ENCODE measurements around the gene SETD4. TPM values are rescaled to one million over a fixed set of nuclear protein-coding genes. Genes with fewer than 3 reads are reported as not detected.

SETD4 gene
- total RNA-seq, 6 experiments from 2014 or later: 7.6 to 10.1 (median 8.7) TPM

- Mint-ChIP-seq H3K9me3 (no peaks in the 10 kb centered on the region), H3K27ac (no peak overlapping the region), H3K27me3 (ENCODE audit: insufficient read depth) (peaks cover 28% of the 10 kb centered on the region), H3K36me3 (ENCODE audit: low read depth) (no peaks in the 10 kb centered on the region), H3K4me1 (ENCODE audit: low read depth) (no peaks in the 10 kb centered on the region), H3K4me3 (no peak overlapping the region)
- no peak for DNase-seq
- no peak for TF ChIP-seq CTCF (IDR thresholded peaks at IDR 0.05)
Measured at GRCh38 chr21:35994613-35995012, 65.7 kb downstream of the SETD4 start.

GRCh38 chr21:35993875-35994490 is 66.3 kb downstream of the SETD4 start:
- Mint-ChIP-seq H3K4me1 (ENCODE audit: low read depth) (no peaks in the 10 kb centered on the region), H3K4me3 (no peak overlapping the region), H3K27ac (no peak overlapping the region), H3K9me3 (no peaks in the 10 kb centered on the region), H3K36me3 (ENCODE audit: low read depth) (no peaks in the 10 kb centered on the region), H3K27me3 (ENCODE audit: insufficient read depth) (peaks cover 26% of the 10 kb centered on the region)
- no peak for DNase-seq
- no peak for TF ChIP-seq CTCF (IDR thresholded peaks at IDR 0.05)

- no peaks in the 10 kb centered on the region for H3K36me3 Mint-ChIP-seq (ENCODE audit: low read depth)
- no peak for TF ChIP-seq CTCF (IDR thresholded peaks at IDR 0.05)
- DNase-seq: no peak
- no peaks in the 10 kb centered on the region for H3K4me1 Mint-ChIP-seq (ENCODE audit: low read depth)
- H3K27ac Mint-ChIP-seq: no peak overlapping the region
- H3K9me3 Mint-ChIP-seq: no peaks in the 10 kb centered on the region
- H3K27me3 Mint-ChIP-seq (ENCODE audit: insufficient read depth): peaks cover 16% of the 10 kb centered on the region
- H3K4me3 Mint-ChIP-seq: no peak overlapping the region
Measured at GRCh38 chr21:35991131-35991530, 69.2 kb downstream of the SETD4 start.

GRCh38 chr21:35990609-35991008 is 69.7 kb downstream of the SETD4 start:
- H3K4me3 Mint-ChIP-seq: no peak overlapping the region
- TF ChIP-seq CTCF (IDR thresholded peaks at IDR 0.05): no peak
- no peak overlapping the region for H3K27ac Mint-ChIP-seq
- no peaks in the 10 kb centered on the region for H3K9me3 Mint-ChIP-seq
- H3K36me3 Mint-ChIP-seq (ENCODE audit: low read depth): no peaks in the 10 kb centered on the region
- H3K27me3 Mint-ChIP-seq (ENCODE audit: insufficient read depth): peaks cover 14% of the 10 kb centered on the region
- no peak for DNase-seq
- no peaks in the 10 kb centered on the region for H3K4me1 Mint-ChIP-seq (ENCODE audit: low read depth)

- H3K9me3 Mint-ChIP-seq: no peaks in the 10 kb centered on the region
- DNase-seq: no peak
- peaks cover 19% of the 10 kb centered on the region for H3K27me3 Mint-ChIP-seq (ENCODE audit: insufficient read depth)
- H3K4me1 Mint-ChIP-seq (ENCODE audit: low read depth): no peaks in the 10 kb centered on the region
- H3K36me3 Mint-ChIP-seq (ENCODE audit: low read depth): no peaks in the 10 kb centered on the region
- no peak overlapping the region for H3K4me3 Mint-ChIP-seq
- no peak for TF ChIP-seq CTCF (IDR thresholded peaks at IDR 0.05)
- H3K27ac Mint-ChIP-seq: no peak overlapping the region
Measured at GRCh38 chr21:35989138-35989735, 71.1 kb downstream of the SETD4 start.

Measured in HFFc6 (cell line).